Naive thymus-derived CD8-positive, alpha-beta T cell (primary cell): ENCODE results near the gene CORO7. TPM values are rescaled to one million over a fixed set of nuclear protein-coding genes. Genes with fewer than 3 reads are reported as not detected.

Source experiments
- ATAC-seq, 2 donors: fragments of 150-1000 bp; cut with Tn5 transposase in 1 of 2; sonication (Bioruptor Pico), chemical (Tn5 transposase) in 1 of 2; 1 replicate in 1 of 2; 2 replicates in 1 of 2; pipeline ENCODE4 v1.10.0; 2021; ENCODE audit warnings: mild to moderate bottlenecking in 2 of 2, moderate library complexity in 2 of 2
- POLR2A ChIA-PET: fragments of 350-600 bp; sonication (Branson Sonifier 250); formaldehyde crosslinking; loops from one replicate; lab custom pipeline; 2021; ENCODE audit warnings: antibody characterized with exemption; lab: Charles Lee
- DNase-seq, 10 donors: peaks; one replicate each; pipeline versions ENCODE4 v3.0.0 to v3.0.0-alpha.2; 2020 to 2022
- H3K27ac Mint-ChIP-seq, 10 donors: one replicate each; pipeline ENCODE4 v1.8.0; 2020 to 2022; ENCODE audit warnings: mild to moderate bottlenecking in 10 of 10, mixed read lengths in 10 of 10, moderate library complexity in 4 of 10, inconsistent platforms in 1 of 10
- H3K27me3 Mint-ChIP-seq, 5 donors: one replicate each; pipeline ENCODE4 v1.8.0; 2021 to 2022; ENCODE audit warnings: mixed read lengths in 5 of 5
- H3K36me3 Mint-ChIP-seq, 3 donors: one replicate each; pipeline ENCODE4 v1.8.0; 2020 to 2022; ENCODE audit warnings: mixed read lengths in 3 of 3, mild to moderate bottlenecking in 2 of 3, inconsistent platforms in 1 of 3
- H3K4me1 Mint-ChIP-seq, 4 donors: one replicate each; pipeline ENCODE4 v1.8.0; 2021 to 2022; ENCODE audit warnings: mixed read lengths in 4 of 4
- H3K4me3 Mint-ChIP-seq, 10 donors: one replicate each; pipeline ENCODE4 v1.8.0; 2020 to 2022; ENCODE audit warnings: mild to moderate bottlenecking in 10 of 10, mixed read lengths in 10 of 10, moderate library complexity in 6 of 10, inconsistent platforms in 1 of 10
- H3K9me3 Mint-ChIP-seq, 9 donors: one replicate each; pipeline ENCODE4 v1.8.0; 2020 to 2022; ENCODE audit warnings: mixed read lengths in 9 of 9, mild to moderate bottlenecking in 3 of 9, inconsistent platforms in 1 of 9, moderate library complexity in 1 of 9
- polyA plus RNA-seq, 3 donors: library from polyadenylated mRNA; unstranded; fragments of 300-500 nt; fragmentation: Illumina TruSeq; gene quantifications; one replicate each; pipeline ENCODE4 v1.2.3, GENCODE V29; 2021
- total RNA-seq, 8 experiments: library from RNA in 2 of 8; stranded (reverse) in 2 of 8; gene quantifications; one replicate each; pipeline ENCODE4 v1.2.3 and lab custom pipeline; 2021 to 2026

CORO7 gene
- total and polyA plus RNA-seq, 5 experiments from 2014 or later = 44.6 to 169 (median 79.9) TPM

DNA sequence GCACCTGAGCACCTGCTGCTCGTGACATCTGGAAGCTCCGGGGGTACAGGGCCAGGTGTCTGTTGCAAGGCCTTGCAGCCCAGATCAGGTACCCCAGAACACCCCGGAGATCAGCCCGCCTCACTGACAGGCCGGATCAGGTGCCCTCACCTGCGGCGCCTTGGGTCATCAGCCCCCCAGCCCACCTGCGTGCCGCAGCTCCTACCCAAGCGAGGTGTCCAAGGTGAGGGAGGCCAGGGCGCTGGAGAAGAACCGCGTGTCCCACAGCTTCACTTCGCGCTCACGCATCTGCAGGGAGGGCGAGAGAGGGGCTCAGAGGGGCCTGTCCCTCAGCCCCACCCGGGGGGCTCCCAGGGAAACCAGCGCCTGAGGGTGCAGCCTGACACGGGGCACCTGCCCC, 28.6 kb downstream of the CORO7 start:
- Mint-ChIP-seq H3K27me3 (no peaks in the 10 kb centered on the region), H3K4me3 (no peak overlapping the region), H3K9me3 (no peaks in the 10 kb centered on the region), H3K36me3 (peaks cover 0 to 50% (median 0%) of the 10 kb centered on the region in 3 donors), H3K4me1 (peaks cover 4 to 16% (median 7%) of the 10 kb centered on the region in 4 donors), H3K27ac (no peak overlapping the region)
- DNase-seq = no peak
- ATAC-seq = no peak
- POLR2A ChIA-PET = no interaction called here

DNA sequence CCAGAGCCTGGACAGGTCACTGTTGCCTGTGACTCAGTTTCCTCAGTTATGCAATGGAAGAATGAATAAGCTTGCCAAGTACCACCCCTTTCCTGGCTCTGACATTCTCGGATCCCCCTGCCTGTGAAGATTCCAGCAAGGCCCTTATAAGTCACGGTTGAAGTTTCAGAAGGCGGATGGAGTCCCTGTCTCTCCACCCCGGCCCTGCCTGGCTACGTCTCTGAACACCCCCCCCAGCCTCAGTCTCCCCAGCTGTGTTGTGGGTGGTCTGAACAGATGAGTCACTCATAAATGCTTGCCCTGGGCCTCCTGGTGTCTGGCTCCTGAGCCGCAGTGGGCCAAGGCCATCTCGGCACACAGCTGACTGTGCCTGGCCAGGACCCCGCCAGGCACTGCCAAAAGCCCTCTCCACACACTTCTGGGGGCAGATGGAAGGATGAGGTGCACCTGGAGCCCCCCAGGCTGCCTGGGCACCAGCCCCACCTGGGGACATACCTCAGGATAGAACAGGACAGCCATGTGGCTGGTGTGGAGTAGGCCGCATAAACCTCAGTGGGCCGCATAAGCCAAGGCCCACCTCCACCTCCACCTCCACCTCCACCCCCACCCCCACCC, 29.3 kb downstream of the CORO7 start:
- peaks cover 2 to 12% (median 3%) of the 10 kb centered on the region in 4 donors for H3K4me1 Mint-ChIP-seq
- POLR2A ChIA-PET = interaction anchor here (0.7 kb wide), 1 partner anchor 27 kb away, joined by 3 read pairs; no protein-coding TSS in a partner anchor
- ATAC-seq = no peak
- H3K27me3 Mint-ChIP-seq = no peaks in the 10 kb centered on the region
- no peaks in the 10 kb centered on the region for H3K9me3 Mint-ChIP-seq
- peak overlapping the region in 1 of 10 donors; percentile 20 for H3K4me3 Mint-ChIP-seq
- no peak for DNase-seq
- peak overlapping the region in 3 of 10 donors; percentile 53 to 65 (median 56) for H3K27ac Mint-ChIP-seq
- peaks cover 0 to 48% (median 0%) of the 10 kb centered on the region in 3 donors for H3K36me3 Mint-ChIP-seq

GRCh38 chr16:4386451-4386805, 30.0 kb downstream of the CORO7 start:
- ATAC-seq (no peak), DNase-seq (no peak)
- Mint-ChIP-seq H3K4me3 (no peak overlapping the region), H3K4me1 (peaks cover 0 to 10% (median 1%) of the 10 kb centered on the region in 4 donors), H3K27ac (peak overlapping the region in 1 of 10 donors; percentile 53), H3K9me3 (no peaks in the 10 kb centered on the region), H3K27me3 (no peaks in the 10 kb centered on the region), H3K36me3 (peaks cover 0 to 46% (median 0%) of the 10 kb centered on the region in 3 donors)
- POLR2A ChIA-PET = interaction anchor here (0.7 kb wide), 1 partner anchor 28 kb away, joined by 3 read pairs; no protein-coding TSS in a partner anchor

- H3K4me3 Mint-ChIP-seq = peak overlapping the region in 2 of 10 donors; percentile 14 to 24
- no peaks in the 10 kb centered on the region for H3K9me3 Mint-ChIP-seq
Measured at GRCh38 chr16:4385789-4386450, 30.5 kb downstream of the CORO7 start.

DNA sequence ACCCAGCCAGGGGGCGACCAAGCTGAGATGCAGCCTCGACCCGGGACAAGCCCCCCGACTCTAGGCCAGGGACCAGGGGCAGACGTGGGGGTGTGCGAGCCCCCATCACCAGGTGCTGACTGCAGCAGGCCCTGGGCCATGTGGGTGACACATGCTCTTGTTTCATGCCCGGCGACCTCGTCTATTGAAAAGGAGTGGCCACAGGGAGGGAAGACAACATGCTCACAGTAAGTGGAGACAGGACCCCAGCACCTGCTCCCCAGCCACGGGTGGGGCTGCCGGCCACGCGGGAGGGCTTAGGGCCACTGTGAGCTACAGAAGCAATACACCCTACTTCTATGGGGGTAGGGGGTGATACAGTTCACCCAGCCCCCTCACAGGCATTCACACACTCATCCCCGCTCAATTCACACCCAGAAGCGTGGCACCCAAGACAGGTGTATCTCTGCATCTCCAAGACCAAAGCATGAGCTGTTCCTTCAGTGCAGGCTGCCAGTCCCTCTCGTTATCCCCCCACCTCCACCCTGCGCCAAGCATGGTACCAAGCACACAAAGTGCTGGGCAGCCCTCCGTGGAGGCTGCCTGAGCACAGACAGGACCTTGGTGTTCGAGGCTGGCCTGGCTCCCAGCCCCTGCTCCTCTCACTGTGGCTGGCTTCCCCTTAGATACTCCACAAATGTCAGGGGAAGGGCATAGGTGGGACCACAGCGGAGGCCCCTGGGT, 31.2 kb downstream of the CORO7 start:
- H3K4me3 Mint-ChIP-seq = peak overlapping the region in 2 of 10 donors; percentile 24 to 33
- H3K36me3 Mint-ChIP-seq = peaks cover 0 to 43% (median 0%) of the 10 kb centered on the region in 3 donors
- H3K27ac Mint-ChIP-seq = peak overlapping the region in 2 of 10 donors; percentile 20 to 53
- H3K9me3 Mint-ChIP-seq = no peaks in the 10 kb centered on the region
- POLR2A ChIA-PET = interaction anchor here (0.6 kb wide), 1 partner anchor 77 kb away, joined by 4 read pairs; no protein-coding TSS in a partner anchor
- ATAC-seq (no peak), DNase-seq (no peak)
- no peaks in the 10 kb centered on the region for H3K27me3 Mint-ChIP-seq
- peaks cover 0 to 7% (median 3%) of the 10 kb centered on the region in 4 donors for H3K4me1 Mint-ChIP-seq

More at GRCh38 chr16:4385789-4386450, 30.5 kb downstream of the CORO7 start:
- peaks cover 0 to 44% (median 0%) of the 10 kb centered on the region in 3 donors for H3K36me3 Mint-ChIP-seq
- no peaks in the 10 kb centered on the region for H3K27me3 Mint-ChIP-seq
- DNase-seq = no peak
- no peak for ATAC-seq
- H3K27ac Mint-ChIP-seq = peak overlapping the region in 3 of 10 donors; percentile 18 to 53 (median 20)
- POLR2A ChIA-PET = interaction anchor here (0.6 to 0.7 kb wide), 2 partner anchors 28 to 77 kb away, joined by 3 to 4 read pairs; no protein-coding TSS in a partner anchor
- H3K4me1 Mint-ChIP-seq = peaks cover 0 to 7% (median 1%) of the 10 kb centered on the region in 4 donors

GRCh38 chr16:4384509-4384942, 31.9 kb downstream of the CORO7 start:
- H3K27ac Mint-ChIP-seq = no peak overlapping the region
- no peaks in the 10 kb centered on the region for H3K27me3 Mint-ChIP-seq
- H3K4me3 Mint-ChIP-seq = no peak overlapping the region
- POLR2A ChIA-PET = no interaction called here
- peaks cover 0 to 5% (median 3%) of the 10 kb centered on the region in 4 donors for H3K4me1 Mint-ChIP-seq
- no peaks in the 10 kb centered on the region for H3K9me3 Mint-ChIP-seq
- peaks cover 0 to 36% (median 0%) of the 10 kb centered on the region in 3 donors for H3K36me3 Mint-ChIP-seq
- no peak for DNase-seq
- no peak for ATAC-seq

GRCh38 chr16:4383591-4384444, 32.6 kb downstream of the CORO7 start:
- peaks cover 0 to 35% (median 0%) of the 10 kb centered on the region in 3 donors for H3K36me3 Mint-ChIP-seq
- H3K4me1 Mint-ChIP-seq = peaks cover 0 to 5% (median 3%) of the 10 kb centered on the region in 4 donors
- POLR2A ChIA-PET = no interaction called here
- DNase-seq (no peak), ATAC-seq (no peak)
- no peaks in the 10 kb centered on the region for H3K9me3 Mint-ChIP-seq
- no peak overlapping the region for H3K4me3 Mint-ChIP-seq
- H3K27ac Mint-ChIP-seq = peak overlapping the region in 1 of 10 donors; percentile 14
- no peaks in the 10 kb centered on the region for H3K27me3 Mint-ChIP-seq

GRCh38 chr16:4382795-4383357, 33.5 kb downstream of the CORO7 start:
- no peaks in the 10 kb centered on the region for H3K9me3 Mint-ChIP-seq
- peak overlapping the region in 2 of 10 donors; percentile 18 to 38 for H3K4me3 Mint-ChIP-seq
- DNase-seq (no peak), ATAC-seq (no peak)
- H3K36me3 Mint-ChIP-seq = peaks cover 0 to 33% (median 0%) of the 10 kb centered on the region in 3 donors
- H3K27ac Mint-ChIP-seq = peak overlapping the region in 2 of 10 donors; percentile 14 to 65
- no peaks in the 10 kb centered on the region for H3K27me3 Mint-ChIP-seq
- POLR2A ChIA-PET = no interaction called here
- peaks cover 0 to 7% (median 4%) of the 10 kb centered on the region in 4 donors for H3K4me1 Mint-ChIP-seq

GRCh38 chr16:4381935-4382794, 34.2 kb downstream of the CORO7 start:
- H3K4me1 Mint-ChIP-seq = peaks cover 0 to 8% (median 7%) of the 10 kb centered on the region in 4 donors
- POLR2A ChIA-PET = interaction anchor here (0.6 kb wide), 1 partner anchor 1837 kb away, joined by 3 read pairs; no protein-coding TSS in a partner anchor

DNA sequence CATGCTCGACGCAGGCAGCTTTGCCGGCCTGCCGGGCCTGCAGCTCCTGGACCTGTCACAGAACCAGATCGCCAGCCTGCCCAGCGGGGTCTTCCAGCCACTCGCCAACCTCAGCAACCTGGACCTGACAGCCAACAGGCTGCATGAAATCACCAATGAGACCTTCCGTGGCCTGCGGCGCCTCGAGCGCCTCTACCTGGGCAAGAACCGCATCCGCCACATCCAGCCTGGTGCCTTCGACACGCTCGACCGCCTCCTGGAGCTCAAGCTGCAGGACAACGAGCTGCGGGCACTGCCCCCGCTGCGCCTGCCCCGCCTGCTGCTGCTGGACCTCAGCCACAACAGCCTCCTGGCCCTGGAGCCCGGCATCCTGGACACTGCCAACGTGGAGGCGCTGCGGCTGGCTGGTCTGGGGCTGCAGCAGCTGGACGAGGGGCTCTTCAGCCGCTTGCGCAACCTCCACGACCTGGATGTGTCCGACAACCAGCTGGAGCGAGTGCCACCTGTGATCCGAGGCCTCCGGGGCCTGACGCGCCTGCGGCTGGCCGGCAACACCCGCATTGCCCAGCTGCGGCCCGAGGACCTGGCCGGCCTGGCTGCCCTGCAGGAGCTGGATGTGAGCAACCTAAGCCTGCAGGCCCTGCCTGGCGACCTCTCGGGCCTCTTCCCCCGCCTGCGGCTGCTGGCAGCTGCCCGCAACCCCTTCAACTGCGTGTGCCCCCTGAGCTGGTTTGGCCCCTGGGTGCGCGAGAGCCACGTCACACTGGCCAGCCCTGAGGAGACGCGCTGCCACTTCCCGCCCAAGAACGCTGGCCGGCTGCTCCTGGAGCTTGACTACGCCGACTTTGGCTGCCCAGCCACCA, 35.1 kb downstream of the CORO7 start:
- H3K27me3 Mint-ChIP-seq = no peaks in the 10 kb centered on the region
- POLR2A ChIA-PET = interaction anchor here (0.6 kb wide), 1 partner anchor 1836 kb away, joined by 3 read pairs; no protein-coding TSS in a partner anchor
- peak overlapping the region in 1 of 10 donors; percentile 74 for H3K27ac Mint-ChIP-seq
- H3K9me3 Mint-ChIP-seq = no peaks in the 10 kb centered on the region
- no peak for DNase-seq
- no peak for ATAC-seq
- peak overlapping the region in 2 of 10 donors; percentile 14 to 54 for H3K4me3 Mint-ChIP-seq
- H3K4me1 Mint-ChIP-seq = peaks cover 0 to 12% (median 7%) of the 10 kb centered on the region in 4 donors
- H3K36me3 Mint-ChIP-seq = peaks cover 0 to 24% (median 0%) of the 10 kb centered on the region in 3 donors

More at GRCh38 chr16:4381935-4382794, 34.2 kb downstream of the CORO7 start:
- Mint-ChIP-seq H3K9me3 (no peaks in the 10 kb centered on the region), H3K27me3 (no peaks in the 10 kb centered on the region), H3K27ac (peak overlapping the region in 2 of 10 donors; percentile 14 to 74), H3K4me3 (peak overlapping the region in 2 of 10 donors; percentile 37 to 54), H3K36me3 (peaks cover 0 to 30% (median 0%) of the 10 kb centered on the region in 3 donors)
- no peak for ATAC-seq
- no peak for DNase-seq
